ENCODE data around the gene ATXN2.
"Not testable (repeated sequence)": the region's sequence is repeated elsewhere in the genome, so short reads cannot be mapped to it uniquely, and the experiment has no call there.

ATXN2 gene

DNA sequence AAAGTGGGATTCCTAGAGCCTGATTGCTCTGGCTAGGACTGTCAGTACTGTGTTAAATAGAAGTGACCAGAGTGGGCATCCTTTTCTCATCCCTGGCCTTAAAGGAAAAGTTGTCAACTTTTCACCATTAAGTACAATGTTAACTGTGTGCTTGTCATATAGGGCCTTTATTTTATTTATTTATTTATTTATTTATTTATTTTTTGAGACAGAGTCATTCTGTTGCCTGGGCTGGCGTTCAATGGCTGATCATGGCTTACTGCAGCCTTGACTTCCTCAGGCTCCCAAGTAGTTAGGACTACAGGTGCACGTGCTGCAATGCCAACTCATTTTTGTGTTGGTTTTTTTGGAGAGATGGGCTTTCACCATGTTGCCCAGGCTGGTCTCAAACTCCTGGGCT is 181.8 kb downstream of the ATXN2 start:
- no peak for DNase-seq (ENCODE audit: low spot score)

DNA sequence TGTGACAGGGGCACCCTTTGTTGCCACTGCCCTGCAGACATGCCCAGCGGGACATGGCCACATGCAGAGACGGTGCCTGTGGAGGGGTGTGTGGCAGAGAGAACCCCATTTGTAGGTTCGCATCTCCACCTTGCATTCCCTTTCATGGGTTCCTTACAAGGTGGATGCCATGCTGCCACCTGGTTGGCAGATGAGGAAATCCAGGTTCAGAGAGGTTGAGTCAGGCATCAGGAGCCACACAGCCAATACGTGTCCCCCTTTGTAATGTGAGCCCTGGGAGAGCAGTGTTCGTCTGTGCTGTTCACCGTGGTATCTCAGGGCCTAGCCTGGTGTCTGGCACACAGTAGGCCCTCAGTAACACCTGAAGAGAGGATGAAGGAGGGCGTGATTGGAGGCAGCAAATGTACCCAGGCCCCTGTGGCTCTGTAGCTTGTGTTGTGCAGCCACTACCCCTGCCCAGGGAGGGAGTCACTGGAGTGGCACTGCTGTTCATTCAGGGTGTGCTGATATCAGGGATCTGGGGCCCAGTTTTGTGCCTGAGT is 184.3 kb downstream of the ATXN2 start:
- no peak for DNase-seq (ENCODE audit: low spot score)

DNA sequence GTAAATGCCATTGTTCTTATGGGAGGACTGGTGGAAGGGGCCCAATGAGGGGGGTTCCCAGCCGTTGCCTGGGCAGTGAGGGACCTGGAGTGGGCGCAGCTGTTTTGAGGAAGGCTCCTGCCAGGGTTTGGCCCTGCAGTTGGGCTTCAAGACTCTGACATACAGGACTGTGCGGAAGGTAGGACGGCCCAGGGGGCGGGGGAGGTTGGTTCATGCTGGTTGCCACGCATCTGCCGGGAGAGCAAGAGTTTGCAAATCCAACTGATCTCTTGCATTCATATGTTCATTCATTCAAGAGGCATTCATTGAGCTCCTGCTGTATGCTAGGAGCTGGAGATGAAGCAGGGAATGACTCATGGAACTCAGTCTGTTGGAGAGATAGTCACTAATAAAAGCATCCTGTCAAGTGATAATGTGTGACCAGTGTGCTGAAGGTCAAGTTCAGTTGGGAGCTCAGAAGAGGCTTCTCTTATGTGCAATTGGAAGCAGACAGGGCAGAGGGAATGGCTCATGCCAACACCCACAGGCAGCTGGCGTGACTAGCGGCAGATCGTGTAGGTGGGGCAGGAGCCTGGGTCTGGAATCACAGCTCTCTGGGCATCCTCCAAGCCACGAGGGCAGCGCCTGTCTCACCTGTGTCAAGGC is 185.6 kb downstream of the ATXN2 start:
- DNase-seq (ENCODE audit: low spot score) = peak; percentile 57

DNA sequence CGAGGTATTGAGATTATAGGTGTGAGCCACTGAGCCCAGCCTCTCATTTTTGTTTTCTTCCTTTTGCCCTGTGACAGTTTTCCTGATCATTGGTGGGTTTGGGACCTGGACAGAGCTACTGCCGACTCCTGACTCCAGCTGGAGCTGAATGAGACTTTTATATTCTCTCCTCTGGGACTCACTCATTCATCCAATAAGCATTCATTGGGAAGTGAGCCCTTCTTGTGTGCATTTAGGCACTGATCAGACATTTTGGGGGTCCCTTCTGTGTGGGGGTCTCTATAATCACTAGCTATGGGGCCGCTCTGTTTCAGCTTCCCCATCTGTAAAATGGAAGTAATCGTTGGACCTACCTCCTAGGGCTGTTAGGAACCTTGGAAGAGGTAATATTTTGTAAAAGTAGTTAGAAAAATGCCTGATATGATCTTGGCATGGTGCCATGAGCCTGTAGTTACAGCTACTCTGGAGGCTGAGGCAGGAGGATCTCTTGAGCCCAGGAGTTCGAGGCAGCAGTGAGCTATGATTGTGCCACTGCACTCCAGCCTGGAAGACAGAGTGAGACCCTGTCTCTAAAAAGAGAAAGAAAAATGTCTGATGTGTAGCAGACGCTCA is 186.2 kb downstream of the ATXN2 start:
- DNase-seq (ENCODE audit: low spot score) = no peak

DNA sequence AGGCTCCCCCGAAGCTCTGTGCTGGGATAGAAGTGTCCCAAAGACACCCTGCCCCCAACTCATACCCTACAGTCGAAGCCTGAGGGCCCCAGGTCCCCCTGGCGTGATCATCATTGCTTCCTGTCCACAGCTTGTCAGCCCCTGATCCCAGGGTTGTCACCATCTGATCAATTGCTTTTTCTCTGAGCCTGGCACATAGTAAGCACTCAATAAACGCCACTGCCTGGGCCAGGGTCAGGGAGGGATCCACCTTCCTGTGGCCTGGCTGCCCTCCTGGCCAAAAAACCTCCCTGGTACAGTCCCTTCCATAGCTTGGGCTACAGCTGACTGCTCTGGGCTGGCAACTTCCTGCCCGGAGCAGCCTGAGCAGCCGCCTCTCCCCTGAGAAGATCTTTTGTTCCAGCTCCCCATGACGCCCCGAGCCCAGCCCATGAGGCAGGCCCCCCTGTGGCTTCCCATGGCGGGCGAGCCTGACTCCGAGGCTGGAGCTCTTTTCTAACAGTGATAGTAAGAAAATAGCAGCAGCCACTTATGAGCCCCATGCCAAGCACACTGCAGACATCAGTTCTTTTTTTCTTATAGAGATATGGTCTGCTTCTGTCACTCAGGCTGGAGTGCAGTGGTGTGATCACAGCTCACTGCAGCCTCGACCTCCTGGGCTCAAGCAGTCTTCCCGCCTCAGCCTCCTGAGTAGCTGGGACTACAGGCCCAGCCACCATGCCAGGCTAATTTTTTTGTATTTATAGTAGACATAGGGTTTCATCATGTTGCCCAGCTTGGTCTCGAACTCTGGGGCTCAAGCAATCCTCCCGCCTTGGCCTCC is 186.9 kb downstream of the ATXN2 start:
- no peak for DNase-seq (ENCODE audit: low spot score)

DNA sequence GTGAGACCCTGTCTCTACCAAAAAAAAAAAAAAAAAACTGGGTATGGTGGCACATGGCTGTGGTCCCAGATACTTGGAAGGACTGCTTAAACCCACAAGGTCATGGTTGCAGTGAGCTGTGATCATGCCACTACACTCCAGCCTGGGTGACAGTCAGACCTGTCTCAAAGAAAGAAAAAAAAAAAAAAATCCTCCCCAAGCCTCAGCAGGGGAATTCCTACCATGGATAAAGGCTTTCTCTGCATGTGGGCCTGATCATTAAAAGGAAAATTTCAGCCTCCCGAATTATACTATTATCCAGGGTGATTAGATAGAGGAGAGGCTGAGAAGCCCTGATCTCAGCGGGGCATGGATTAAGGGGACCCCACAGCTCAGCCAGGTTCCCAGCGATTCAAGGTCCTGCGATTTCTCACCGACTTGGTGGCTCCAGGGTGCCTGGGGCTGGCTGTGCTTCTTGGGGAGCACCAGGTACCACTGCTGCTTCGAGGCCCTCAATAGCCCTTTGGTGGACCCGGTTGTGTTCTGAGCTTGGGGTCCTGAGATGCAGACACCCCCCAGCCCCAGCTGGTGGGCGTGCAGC is 187.8 kb downstream of the ATXN2 start:
- no peak for DNase-seq (ENCODE audit: low spot score)

DNA sequence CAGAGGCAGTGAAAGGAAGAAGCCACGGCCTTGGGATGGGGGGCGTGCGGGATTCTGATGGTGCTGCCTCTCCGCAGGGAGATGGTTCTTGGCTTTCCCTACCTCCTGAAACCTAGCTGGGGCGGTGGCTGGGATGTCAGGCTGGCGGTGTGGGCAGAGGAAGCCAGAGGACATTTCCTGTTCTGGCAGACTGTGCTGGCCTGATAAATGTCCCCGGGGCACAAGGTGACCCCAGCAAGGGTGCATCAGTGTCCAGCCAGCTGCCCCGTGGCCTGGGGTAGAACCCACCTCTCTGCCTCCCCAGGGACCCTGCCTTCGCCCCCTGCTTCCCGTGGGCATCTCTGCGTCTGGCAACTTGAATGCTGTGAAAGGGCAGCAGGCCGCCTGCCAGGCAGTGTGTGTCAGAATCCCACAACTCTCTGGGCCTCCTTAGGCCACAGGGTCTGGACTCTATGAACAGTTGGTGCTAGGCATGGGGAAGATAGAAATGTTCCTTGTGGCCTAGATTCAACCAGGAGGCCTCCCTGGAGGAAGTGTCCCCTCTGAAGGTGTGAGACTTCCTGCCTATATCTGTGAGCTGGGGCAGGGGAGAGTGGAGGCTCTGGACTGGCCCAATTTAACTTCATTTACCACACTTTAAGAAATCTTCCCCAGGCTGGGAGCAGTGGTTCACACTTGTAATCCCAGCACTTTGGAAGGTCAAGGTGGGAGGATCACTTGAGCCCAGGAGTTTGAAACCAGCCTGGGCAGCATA is 188.5 kb downstream of the ATXN2 start:
- DNase-seq (ENCODE audit: low spot score) = no peak

DNA sequence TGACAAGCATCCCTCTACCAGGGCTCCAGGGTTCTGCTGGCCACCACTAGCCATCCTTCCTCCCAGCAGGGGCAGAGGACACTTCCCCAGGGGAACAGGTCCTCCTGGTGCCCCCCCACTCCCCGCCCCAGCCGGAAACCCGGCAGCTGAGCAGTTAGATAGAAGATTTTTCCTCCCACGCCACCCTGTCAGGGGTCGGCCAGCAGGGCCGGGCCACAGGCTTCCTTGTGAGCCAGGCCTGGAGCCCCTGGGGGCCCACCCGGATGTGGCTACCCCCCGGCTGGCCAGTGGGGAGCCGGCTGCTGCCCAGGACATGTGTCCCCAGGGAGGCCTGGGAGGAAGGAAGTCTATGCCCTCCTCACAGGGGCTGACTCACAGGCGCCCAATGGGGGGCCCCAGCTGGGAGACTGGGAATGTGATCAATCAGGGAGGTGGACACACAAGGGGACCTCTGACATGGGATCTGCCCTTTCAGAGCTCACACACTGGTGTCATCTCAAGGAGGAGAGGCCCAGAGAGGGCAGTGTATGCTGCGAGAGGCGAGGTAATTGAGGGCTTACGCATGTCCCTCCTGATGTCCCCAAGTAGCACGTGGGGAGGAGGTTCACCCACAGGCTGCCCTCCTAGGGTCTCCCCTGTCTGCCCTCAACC is 189.2 kb downstream of the ATXN2 start:
- peak; percentile 80 for DNase-seq (ENCODE audit: low spot score)

DNA sequence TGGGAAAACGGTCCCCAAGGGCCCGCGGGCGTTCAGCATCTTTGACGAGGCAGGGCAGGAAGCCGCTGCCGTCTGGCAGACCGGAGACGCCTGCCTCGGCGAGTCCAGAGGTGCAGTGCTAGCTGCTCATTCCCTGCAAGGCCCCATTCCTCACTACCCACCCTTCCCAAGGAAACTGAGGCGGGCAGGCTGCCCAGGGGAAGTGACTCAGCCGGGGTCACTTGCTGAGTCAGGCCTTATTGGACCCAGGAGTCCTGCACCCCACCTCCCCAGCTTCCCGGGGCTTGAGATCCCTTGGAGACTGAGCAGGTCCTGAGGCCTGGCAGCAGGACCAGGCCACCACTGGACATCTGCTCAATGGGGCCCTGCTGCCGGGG is 189.7 kb downstream of the ATXN2 start:
- DNase-seq (ENCODE audit: low spot score) = no peak

DNA sequence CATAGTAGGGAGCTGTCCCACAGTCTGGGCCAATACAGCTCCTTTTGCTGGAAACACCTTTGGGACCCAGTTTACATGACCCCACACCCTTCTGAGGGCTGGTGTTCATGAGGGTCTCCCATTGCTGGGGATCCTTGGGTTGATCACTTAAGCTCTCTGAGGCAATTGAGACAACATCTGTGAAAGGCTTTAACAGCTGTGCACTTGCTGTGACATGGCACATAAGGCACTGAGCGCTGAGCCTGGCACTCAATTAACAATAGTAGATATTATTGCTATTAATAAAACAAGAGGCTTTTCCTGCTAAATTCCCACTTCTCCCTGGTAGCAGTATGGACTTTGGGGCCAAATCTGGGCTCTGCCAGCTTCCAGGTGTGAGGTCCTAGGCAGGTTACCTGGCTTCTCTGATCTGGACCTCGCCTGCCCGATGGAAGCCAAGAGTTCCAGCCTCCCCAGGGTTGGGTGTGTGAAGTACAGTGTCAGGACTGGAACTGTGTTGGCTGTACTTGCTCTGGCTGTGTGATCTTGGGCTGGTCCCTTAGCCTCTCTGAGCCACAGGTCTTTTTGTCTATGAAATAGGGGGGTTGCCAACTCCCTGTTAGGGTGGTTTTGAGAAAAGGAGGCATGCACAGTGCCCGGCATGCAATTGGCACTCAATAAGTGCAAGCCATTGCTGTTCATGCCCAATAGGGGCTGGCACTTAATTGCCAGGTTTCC is 190.3 kb downstream of the ATXN2 start:
- DNase-seq (ENCODE audit: low spot score) = no peak

DNA sequence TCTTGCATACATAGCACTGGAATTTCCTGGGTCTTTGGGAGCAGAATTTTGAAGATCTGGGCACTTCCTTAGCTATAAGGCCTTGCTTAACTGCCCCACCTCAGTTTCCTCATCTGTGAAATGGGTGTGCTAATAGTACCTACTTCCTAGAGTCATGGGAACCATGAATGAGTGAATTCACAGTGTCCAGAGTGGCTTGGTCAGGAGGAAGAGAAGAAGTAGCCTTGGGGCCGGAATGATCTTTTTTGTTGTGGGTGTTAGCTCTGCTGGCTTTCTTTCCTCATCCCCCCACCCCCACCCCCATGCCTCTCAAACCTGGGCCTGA is 191.0 kb downstream of the ATXN2 start:
- DNase-seq (ENCODE audit: low spot score) = no peak

DNA sequence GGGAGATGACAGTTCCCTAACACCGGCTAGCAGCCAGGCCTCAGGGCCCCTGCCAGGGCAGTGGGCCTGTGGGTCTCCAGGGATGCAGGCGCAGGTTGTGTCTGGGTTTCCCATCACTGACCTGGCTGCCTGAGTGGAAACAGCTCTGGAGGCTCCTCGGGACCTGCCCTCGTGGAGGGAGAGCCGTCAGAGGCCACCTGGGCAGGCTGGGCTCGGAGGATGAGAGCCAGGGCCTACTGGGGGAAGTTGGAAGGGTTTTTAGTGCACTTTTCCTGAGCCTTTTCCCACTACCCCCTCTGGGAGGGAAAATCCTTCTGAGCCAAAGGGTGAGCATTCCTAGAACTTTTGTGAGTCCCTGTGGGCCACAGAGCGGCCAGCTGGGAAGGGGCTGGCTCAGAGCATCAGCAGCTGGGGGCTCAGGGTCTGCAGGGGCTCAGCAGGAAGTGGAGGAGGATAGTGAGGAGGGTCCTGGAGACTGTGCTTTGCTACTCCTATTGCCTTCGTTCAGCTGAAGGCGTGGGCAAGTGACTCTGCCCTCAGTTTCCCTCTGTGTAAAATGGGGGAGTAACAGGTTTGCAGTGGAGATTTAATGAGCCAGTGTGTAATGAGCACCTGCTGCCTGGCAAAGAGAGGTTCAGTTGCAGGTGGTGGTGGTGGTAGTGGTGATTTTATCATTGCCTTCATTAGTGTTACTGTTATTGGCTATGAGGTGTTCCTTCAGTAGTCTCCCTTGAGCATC is 191.6 kb downstream of the ATXN2 start:
- DNase-seq (ENCODE audit: low spot score) = no peak

DNA sequence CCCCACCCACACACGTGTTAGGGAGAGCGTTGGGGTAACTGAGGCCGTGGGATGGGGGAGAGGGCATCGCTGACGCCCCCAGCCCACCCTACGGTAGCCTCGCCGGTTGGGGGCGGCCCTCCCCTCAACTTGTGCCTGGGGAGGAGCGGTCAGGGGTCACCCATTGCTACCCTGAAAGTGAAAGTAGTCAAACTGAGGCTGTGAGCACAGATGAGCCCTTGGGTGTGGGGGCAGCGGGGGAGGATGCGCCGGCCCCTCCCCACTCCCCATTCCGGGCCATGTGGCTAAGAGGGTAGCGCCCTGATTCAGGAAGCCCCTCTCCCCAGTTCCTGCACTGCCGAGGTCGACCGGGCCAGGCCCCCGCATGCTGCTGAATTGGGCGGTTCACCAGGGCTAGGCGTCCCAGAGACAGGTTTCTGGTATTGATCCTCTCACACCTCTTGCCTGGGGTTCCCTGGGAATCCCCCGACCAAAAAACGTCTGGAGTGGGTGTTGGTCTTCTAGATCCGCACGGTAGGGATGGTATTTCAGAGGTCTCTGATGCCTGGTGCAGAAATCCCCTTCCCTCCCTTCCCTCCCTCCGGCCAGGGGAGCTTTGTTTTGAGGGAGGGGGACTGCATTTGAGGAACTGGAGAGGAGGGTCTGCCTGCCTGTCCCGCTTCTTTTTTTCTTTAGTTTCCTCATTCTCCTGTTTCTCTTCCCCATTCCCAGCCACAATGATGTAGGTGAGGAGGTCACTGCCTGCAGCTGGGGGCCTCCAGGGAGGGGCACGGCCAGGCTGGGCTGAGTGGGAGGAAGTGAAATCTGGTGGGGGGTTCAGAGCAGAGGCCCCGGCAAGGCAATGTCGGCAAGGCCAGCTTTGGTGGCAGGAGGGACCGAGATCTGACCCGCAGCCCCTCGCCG is 192.4 kb downstream of the ATXN2 start:
- no peak for DNase-seq (ENCODE audit: low spot score)

DNA sequence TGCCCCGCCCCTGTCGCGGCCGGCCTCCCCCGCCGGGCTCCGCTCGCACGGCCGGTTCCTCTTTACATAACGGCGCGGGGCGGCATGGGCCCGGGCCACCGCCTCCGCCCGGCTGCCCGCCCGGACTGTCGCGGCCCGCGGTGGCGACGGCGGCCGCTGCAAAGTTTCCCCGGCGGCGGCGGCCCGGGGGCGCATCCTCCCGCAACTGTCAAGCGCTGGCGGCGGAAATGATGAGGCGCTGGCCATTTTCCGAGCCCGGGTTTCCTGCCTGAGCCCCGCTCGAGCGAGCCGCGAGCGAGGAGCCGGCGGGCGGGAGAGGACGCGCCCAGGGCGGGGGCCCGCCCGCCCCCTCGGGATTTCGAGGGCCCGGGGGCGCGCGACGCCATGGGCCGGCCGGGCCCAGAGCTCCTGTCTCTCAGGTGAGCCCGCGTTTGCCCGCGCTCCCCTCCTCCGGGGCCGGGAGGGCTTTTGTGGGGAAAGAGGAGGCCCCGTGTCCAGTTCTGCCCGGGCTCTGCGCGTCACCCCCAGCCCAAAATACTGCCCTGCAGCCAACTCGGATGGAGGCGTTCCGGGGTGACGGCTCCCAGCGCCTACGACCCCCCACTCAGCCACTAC is 193.1 kb downstream of the ATXN2 start, which contains the start of gene SH2B3:
Gene SH2B3, plus strand, starts transcription at position 65 of the 615 bp plus-strand sequence. CDS start 12,223 bp downstream, outside the sequence.
- no peak for DNase-seq (ENCODE audit: low spot score)

DNA sequence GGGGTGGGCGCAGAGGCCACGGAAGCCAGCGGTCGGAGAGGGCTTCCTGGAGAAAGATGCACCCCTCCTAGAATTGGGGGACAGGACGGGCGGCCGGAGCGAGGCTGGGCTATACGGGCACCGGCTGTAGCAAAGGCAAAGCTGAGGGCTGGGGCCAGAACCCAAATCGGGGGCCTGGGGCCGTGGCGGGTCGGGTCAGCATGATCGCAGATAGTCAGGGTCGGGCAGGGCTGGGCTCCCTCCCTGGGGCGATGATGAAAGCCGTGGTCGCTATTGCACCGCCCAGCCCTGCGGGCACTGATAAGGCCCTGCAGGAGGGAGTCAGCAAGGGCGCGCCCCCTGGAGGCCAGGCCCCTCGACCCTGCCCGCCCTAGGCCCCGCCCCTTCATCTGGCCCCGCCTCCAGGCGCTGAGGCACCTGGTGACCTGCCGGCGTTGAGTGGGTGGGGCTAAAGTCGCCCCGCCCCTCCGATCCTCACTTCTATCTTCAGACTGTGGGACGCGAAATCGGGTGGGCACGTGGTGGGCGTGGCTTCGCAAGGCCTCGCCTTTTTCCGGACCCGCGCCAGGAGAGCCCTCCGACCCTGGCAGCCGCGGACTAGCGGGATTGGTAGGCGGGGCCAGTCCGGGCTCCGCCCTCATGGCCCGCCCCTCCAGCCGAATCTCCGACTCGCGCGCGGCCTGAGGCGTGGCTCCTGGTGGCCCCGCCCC is 193.8 kb downstream of the ATXN2 start:
- DNase-seq (ENCODE audit: low spot score) = peak; percentile 98

DNA sequence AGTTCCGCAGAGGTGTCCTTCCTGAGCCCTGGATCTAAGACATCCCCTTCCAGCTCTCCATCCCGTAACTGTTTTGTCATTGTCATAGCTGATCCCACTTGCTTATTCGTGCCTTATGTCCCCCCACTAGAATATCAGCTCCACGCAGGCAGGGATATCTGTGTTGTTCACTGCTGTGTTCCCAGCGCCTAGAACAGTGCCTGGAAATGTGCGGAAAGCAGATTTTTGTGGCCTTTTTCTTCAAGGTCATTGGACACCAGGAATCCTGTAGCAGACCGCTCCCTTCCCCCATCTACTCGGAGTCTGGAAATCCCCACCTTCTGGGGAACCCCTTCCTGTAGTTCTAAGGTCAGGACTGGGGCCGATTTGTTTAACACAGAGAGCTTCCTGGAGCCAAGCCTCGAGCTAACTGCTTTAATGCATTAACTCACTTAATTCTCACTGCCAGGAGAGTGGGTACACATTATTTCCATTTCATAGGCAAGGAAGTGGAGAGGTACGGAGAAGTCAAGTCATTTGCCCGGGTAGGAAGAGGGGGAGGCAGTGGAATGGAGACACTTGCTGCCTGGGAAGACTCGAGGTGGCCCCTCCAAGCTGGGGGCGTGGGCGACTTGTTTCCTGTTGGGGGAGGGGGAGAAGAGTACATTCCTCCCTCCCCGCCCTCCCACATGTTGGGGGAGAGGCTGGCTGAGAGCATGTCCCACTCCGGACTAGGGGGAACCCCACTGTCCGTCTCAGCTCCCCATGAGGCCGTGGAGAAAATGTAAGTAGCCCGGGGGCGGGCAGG is 194.6 kb downstream of the ATXN2 start:
- peak; percentile 44 for DNase-seq (ENCODE audit: low spot score)

DNA sequence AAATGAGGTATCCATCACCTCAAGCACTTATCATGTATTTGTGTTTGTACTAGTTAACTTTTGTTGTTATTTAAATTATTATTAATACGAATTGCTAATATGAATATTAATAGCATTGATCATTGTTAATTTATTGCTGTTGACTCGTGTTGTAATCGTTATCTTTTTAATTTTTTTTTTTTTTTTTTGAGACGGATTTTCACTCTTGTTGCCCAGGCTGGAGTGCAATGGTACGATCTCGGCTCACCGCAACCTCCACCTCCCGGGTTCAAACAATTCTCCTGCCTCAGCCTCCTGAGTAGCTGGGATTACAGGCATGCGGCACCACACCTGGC is 196.7 kb downstream of the ATXN2 start:
- DNase-seq (ENCODE audit: low spot score) = not testable (repeated sequence)
